ENCODE results near the gene ZWILCH.
"Not testable (repeated sequence)": the region's sequence is repeated elsewhere in the genome, so short reads cannot be mapped to it uniquely, and the experiment has no call there.

Gene ZWILCH

DNA sequence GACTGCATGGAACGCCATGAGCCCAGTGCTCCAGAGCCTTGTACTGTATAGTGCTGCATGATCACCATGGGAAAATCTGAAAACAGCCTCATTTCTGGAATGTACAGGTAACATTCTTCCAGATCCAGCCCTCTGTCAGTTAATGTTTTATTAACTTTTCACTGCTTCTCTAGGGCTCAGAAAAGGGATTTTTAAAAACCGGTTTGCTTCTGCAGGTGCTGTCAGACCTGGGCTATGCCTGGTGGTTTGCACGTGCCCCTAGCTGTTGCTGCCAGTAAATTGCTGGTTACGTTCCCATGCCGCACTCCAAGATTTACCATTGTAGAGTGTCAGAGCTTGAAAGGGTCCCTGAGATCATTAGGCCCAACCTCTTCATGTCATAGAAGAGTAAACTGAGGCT, 16.6 kb upstream of the ZWILCH start:
- no peak for DNase-seq (ENCODE audit: low read depth)

DNA sequence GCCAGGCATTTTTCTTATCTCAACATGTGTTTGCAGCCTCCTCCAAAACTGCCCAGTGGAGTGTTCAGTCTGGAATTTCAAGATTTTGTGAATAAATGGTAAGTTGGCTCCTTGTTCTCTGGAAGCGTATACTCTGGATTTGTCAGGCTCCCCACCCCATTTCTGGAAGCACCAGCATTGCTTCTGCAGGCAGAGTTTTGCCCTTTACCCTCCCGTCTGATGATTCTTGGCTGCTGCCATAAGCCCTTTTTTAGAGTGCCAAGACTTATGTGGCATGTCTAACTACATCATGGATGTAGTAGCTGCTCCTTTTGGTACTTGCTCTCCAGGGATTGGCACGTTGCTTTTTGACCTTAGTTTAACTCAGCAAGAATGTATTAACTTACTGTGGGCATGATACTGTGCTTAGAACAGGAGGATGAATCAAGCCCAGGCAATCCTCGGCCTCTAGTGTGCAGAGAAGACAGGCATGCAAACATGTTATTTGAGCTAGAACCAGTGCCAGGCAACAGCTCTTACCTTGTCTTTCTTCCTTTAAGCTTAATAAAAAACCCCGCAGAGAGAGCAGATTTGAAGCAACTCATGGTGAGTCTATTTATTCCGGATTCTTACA, 15.8 kb upstream of the ZWILCH start:
- DNase-seq (ENCODE audit: low read depth) = no peak

DNA sequence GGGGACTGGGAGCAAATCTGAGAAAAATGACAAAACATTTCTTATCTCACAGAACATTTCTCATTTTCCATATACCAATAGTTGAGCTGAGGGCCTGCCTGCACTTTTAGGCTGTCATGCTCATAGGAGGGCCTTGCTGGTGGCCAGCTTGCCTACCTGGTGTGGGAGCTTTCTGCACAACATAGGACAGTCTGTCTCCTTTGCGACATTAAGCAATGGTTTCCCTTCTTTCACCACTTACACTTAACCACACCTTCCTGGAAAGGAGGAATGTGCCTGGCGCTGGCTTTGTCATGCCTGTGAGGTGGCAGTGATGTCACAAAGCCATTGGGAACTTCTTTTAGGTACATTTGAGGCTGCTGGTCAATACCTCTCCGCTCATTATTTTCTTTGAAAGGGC, 13.3 kb upstream of the ZWILCH start:
- no peak for DNase-seq (ENCODE audit: low read depth)

DNA sequence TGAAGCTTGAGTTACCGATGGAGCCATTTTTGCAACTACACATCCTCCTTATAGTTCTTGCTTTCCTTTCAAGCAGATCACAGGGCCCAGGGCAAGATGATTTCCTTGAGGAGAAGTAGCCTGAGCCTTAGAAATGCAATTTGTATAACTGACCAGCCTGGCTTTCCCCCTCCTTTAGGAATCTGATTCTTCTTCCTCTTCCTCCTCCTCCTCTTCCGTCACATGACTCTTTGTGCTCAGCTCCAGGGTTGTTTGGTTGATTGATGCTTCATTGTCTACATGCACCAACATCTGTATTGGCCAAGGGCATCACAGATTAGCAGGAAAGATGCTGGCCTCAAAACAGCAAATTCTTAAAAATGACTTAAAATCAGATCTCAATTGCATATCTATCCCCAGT, 10.9 kb upstream of the ZWILCH start:
- DNase-seq (ENCODE audit: low read depth) = no peak

DNA sequence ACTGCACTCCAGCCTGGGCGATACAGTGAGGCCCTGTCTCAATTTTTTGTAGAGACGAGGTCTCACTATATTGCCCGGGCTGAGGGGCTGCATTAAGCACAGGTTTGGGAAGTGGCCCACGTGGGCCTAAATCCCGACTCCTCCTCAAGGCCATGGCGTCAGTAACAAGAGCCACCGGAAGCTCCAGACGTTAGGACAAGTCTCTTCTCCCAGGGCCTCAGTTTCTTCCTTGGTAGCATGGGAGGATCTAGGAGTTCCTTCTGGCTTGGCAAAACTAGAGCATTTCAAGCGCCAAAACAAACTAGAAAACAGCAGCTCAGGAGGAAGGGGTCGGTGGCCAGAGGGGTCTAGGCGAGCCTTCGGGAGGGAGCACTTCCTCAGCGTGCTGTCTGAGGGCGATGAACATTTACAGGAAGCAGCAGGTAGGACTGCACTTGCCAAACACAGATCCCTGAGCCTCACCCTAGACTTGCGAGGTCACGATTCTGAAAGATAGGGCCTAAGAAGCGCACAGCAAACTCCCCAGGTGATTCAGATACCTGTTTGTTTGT, 8.1 kb upstream of the ZWILCH start:
- DNase-seq (ENCODE audit: low read depth) = no peak

DNA sequence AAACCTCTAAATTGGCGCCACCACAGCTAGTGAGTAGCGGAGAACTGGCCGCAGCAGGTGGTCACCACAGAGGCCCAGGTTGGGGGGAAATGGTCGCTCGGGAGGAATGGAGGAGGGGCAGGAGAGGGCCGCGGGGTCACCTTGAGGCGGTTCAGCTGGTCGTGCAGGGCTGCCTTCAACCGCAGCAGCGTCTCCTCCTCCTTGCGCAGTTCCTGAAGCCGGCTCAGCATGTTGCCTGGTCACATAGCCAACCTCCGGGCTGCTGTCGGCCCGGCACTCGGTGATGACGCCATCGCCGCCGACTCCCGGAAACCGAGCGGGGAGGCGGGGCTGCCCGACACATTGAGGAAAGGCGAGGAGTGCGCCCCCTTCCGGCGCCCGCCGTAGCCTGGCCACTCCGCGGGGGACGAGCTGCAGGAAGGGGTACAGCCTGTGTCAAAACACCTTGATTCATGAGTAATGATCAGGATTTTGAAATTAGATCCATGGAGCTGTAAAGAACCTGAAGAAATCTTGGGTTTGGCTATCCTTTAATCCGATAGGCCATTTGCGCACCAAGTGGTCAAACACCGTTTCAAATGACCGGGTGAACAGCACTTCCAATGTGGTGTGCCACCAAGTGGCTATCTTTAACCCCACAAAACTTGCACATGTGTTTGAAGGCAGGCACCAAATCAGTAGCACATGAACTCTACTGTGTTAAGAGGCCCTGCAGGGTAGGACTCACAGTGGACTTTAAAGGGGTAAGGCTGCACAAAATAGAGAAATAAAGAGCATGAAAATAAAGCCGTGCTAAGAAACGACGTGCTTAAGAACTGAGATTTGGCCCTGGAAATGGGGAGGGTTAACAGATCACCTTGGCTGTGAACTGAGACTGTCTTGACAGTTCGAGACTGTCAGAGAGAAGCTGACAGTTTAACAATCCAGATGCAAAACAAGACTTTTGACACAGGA, 7.3 kb upstream of the ZWILCH start, which contains the start of gene SNAPC5:
Gene SNAPC5, minus strand, starts transcription at position 261 of the 954 bp plus-strand sequence. Its CDS starts 31 bp downstream, at position 230.
- peak; percentile 84 for DNase-seq (ENCODE audit: low read depth)

DNA sequence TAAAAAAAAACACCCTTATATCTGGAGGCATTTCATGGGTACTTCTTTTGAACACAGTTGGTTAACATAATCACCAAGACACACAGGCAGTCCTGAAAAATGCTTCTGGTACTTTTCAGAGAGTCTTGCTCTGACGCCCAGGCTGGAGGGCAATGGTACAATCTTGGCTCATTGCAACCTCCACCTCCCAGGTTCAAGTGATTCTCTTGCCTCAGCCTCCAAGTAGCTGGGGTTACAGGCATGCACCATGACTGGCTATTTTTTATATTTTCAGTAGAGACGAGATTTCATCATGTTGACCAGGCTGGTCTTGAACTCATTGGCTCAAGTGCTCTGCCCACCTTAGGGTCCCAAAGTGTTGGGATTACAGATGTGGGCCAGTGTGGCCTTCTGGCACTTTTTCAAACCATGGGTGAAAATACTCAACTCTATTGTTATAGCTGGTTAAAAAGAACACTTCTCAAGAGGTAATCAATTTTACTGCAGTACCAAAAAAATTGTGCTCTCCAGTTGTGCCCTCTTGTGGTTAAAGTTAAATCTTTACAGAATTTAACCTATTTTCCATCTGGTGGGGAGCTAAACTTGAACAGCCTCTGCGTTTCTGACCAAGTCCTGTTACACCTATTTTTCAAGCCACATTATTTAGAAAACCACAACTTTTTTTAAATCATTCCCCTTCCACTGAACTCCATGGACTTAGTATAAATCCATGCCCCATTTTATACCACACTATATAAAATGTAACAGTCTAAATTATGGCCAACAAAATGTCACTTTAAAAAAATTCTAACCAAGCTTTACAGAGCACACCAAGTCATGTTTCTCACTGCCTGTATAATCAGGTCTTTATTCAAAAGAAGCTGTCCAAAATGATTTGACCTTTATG, 6.4 kb upstream of the ZWILCH start:
- no peak for DNase-seq (ENCODE audit: low read depth)

DNA sequence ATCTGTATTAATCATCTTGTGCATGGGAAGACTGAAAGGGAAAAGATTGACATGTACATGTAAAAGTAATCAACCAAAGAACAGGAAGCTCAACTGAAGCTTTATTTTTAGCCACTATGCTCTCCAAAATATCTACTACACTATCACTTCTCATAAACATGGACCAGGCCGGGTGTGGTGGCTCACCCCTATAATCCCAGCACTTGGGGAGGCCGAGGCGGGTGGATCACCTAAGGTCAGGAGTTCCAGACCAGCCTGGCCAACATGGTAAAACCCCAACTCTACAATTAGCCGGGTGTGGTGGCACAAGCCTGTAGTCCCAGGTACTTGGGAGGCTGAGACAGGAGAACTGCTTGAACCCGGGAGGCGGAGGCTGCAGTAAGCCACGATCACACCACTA, 4.8 kb upstream of the ZWILCH start:
- not testable (repeated sequence) for DNase-seq (ENCODE audit: low read depth)

DNA sequence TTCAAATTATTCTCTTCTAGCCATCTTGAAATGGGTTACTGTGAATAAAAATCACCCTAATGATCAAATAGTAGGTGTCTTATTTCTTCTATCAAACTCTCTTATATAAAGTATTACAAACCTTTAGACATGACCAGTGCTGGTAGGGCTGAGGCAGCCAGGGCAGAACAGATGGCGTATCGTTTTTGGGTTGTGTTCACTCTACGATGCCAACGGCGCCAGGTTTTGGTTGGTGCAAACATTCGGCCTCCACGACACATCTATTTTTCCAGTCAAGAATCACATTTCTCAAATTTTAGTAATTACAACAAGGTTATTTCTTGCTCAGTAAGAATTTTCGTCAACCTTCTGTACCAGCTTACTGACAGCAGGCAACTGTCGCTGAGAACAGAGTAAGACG, 2.6 kb upstream of the ZWILCH start:
- no peak for DNase-seq (ENCODE audit: low read depth)

DNA sequence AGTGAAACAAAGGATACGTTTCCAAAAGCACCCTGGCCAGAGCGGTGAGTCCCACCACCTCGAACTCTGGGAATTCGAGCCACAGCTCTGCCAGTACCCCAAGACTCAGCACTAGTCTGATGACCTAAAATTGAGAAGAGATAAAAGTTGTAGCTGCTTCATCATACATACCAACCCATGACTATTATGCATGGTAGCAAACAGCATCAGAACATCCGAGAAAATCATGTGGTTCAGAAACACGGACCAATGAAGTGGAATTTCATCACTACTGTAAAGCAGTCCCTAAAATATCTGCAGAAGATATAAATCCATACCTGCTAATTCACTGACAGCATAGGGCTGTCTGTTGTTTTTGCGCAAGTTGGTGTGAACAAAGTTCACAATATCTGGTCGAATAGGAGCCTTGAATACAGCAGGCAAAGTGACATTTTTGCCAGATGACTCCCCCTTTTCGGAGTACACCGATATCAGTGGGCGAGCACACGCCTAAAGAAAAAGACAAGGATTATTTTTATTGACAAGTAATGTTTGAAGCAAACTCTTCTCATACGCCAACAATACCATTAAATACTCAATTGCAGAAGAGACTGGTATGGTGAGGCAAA, 2.0 kb upstream of the ZWILCH start:
- not testable (repeated sequence) for DNase-seq (ENCODE audit: low read depth)

DNA sequence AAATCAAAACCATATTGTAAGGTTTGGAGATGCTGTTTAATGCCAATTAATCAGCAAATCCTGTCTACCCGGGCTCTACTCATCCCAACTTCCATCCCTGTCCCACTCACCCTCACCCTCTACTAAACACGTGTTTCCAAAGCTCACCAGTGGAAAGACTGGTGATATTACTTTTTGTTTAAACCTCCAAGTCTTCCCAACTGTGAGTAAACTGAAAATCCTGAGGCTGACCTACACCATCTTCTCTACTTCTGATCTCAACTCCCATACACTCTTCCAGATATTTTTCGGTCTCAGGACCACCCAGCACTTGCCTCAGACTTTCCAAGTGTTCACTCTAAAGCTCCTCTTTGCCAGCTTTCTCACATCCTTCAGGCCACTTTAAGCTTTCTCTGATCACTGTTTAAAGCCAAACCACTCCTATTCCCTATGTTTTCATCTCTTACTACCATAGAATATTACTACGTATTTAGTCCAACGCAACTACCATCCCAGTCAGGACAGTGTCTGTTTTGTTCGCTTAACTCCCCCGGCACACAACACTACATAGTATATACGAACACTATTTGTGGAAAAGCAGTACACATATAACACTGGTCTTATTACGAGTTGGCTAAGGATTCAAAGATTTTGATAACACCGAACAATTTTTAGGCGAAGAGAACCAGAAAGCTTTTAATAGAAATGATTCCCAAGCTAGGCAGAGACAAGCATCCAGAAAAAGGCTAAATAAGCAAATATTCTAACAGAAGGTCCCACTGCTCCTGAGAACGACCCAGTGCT, 1.2 kb upstream of the ZWILCH start:
- DNase-seq (ENCODE audit: low read depth) = no peak

DNA sequence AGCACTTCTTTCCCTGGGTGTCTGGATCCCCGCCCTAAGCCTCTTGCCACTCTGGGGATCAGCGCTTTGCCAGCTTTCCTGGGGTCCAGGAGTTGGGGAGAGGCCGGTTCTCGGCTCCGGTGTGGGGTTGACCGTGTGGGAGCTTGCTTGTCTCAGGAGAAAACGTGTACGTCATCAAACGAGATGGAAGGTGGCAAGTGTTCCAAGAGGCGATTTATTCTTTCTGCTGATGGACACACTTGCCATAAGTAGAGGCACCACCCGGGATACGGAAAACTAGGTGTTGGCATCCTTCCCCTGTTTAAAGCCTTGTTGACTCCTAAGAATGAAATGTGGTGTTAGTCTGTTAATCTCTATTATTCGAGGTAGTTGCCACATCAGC, 295 bp downstream of the ZWILCH start:
- DNase-seq (ENCODE audit: low read depth) = peak; percentile 62

DNA sequence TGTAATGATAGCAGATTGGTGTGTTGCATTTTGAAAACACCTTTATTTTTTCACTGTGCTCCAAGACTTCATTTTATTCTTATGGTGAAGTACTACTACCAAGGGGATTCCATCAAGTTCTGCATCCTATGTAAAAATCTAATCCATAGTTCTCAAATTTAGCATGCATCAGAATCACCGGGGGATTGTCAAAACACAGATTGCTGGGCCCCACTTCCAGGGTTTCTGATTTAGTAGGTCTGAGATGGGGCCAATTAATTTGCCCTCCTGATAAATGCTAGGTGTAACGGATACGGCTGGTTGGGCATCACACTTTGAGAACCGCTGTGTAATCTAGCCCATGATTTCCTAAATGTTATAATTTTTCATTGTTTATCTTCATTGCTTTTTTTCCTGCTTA, 692 bp downstream of the ZWILCH start:
- DNase-seq (ENCODE audit: low read depth) = no peak

DNA sequence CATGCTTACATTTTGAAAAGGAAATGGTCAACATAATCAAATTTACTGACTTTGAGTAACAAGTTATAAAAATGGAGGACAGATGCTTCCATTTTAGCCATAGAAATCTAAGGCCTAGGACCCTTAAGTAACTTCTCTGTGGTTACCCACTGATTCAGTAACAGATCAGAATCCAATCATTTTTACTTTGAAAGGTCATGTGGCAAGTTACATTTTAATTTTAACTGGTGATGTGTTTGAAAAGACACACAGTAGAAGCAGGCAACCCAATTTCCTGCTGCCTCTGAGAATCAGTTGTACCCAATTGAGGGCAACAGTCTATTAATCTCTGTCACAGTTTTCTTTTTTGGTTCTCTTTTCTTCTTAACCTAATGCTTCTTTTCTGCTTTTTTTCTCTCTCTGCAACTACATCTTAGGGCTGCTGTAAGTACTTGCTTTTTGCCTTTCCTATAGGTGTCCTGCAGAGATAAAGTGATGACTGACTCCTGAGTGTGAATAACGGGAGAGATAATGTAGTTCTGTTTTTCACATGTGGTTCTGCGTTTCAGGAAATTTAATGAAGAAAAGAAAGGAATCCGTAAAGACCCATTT, 3.3 kb downstream of the ZWILCH start:
- DNase-seq (ENCODE audit: low read depth) = no peak

DNA sequence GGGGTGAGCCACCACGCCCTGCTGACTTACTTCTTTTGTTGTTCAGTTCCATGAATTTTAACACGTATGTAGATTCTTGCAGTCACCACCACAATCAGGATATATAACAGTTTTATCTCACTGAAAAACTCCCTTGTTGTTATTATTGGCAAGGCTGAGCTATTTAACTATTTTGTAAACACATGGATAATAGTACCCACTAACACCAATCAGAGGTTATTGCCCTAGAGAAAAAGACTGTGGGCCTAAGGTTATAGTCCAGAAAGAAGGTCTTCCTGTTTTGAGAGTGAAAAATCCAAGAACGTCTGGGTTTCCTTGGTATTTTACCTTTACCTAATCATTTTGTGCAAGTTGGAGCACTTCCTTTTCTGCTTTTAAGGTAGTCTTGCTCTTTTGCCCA, 9.5 kb downstream of the ZWILCH start:
- DNase-seq (ENCODE audit: low read depth) = no peak

DNA sequence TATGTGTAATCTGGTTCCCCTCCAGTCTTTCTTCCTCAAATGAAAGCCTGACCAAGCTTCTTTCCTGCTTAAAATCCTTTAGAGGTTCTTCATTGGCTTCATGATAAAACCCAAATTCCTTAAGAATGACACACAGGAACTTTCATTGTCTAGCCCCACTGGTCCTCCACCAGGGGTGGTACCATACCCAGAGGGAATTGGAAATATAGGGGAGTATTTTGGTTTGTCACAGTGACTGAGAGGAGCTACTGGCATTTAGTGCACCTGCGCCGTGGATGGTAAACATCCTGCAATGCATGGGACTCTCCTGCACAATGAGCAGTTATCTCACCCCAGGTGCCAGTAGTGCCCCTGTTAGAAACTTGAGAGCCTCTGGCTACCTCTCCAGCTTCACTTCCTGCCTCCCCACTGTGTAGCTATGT, 10.8 kb downstream of the ZWILCH start:
- peak; percentile 24 for DNase-seq (ENCODE audit: low read depth)

DNA sequence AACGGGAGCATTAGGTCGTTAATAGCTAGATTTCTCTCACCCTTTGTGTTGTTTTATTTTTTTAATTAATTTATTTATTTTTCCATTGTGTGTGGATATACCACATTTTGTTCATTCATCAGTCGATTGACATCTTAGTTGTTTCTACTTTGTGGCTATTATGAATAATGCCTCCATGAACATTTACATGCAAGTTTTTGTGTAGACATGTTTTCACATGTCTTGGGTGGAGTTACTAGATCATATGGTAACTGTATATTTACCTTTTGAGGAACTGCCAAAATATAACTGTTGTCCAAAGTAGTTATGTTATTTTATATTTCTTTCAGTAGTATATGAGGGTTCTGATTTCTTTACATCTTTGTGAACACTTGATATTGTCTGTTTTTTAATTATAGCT, 18.8 kb downstream of the ZWILCH start:
- DNase-seq (ENCODE audit: low read depth) = no peak

DNA sequence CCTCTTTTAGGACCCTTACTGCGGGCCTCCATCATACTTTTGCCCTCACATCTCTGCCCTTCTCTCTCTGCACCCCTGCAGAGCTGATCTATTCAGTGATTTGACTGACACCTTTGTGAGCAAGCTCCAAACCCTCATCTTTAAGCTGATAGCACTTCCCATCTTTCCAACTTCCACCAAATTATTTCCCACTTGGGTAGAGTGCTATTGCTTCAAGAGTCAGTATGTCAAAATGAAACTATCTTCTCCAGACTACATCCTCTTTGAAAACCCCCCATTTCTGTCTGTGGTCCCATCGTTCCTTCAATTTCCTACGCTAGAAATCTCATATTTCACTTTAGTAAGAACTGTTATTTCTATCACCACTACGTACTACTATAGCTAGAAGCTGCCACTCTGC, 19.7 kb downstream of the ZWILCH start:
- no peak for DNase-seq (ENCODE audit: low read depth)

DNA sequence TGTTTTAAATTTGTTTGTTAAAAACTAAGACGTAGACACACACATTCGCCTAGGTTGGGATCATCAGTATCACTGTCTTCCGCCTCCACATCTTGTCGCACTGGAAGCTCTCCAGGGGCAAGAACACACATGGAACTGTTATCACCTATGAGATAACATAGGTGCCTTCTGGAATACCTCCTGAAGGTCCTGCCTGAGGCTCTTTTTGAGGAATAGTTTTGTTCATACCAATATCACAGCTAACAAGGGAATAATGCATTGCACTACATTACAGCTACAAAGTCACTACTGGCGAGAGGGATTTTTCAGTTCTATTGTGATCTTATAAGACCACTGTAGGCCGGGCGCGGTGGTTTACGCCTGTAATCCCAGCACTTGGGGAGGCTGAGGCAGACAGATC, 29.9 kb downstream of the ZWILCH start:
- DNase-seq (ENCODE audit: low read depth) = no peak

DNA sequence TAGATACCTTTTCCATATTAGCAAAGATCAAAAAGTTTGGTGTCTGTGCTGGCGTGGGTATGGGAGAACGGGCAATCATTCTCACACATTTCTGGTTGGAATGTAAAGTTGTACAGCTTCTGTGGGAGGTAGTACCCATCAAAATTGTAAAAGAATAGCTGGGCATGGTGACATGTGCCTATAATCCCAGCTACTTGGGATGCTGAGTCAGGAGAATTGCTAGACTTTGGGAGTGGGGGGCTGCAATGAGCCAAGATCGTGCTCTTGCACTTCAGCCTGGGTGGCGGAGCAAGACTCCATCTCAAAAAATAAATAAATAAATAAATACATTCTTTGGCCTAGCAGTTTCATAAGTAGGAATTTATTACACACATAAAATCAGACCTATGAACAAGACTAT, 37.8 kb downstream of the ZWILCH start:
- DNase-seq (ENCODE audit: low read depth) = no peak

DNA sequence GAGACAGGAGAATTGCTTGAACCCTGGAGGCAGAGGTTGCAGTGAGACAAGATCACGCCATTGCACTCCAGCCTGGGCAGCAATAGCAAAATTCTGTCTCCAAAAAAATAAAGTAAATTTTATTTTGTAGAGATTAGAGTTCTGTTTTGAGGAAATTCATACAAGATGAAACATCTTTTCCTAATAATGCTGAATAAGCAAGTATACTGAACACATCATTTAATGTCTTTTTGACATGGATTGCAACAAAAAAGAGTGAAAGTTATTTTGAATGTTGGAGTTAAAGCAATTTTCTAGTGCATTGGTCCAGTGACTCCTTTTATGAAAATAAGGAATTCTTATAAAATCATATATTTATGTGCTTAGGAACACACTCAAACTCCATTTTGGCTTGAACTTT, 40.1 kb downstream of the ZWILCH start:
- no peak for DNase-seq (ENCODE audit: low read depth)
